Subcutaneous adipose tissue (tissue), 4 donors: Measurements from ENCODE around the gene DDOST. TPM values are rescaled to one million over a fixed set of nuclear protein-coding genes. Genes with fewer than 3 reads are reported as not detected.

Source experiments
- CTCF ChIP-seq: fragments of 450-650 bp; IDR thresholded peaks from one replicate; pipeline ENCODE4 v1.5.1; 2016; ENCODE audit warnings: low read depth, mild to moderate bottlenecking, control low read depth, antibody characterized with exemption, moderate library complexity
- total RNA-seq, 4 donors: library from RNA; depleted of rRNA; stranded (reverse); fragments of >200 nt; gene quantifications; one replicate each; pipeline ENCODE4 v1.1.0, GENCODE V29; 2016

The DDOST gene
- 100 to 1,000 TPM in 2 of 4 donors, 10 to 100 TPM in 2; 80.1 to 118 (median 105) TPM for total RNA-seq

- no peak for TF ChIP-seq CTCF
Measured at GRCh38 chr1:20661207-20662109, at the start of gene DDOST. DDOST (minus strand) TSS chr1:20661369; CDS start chr1:20661350, 19 bp downstream.

DNA sequence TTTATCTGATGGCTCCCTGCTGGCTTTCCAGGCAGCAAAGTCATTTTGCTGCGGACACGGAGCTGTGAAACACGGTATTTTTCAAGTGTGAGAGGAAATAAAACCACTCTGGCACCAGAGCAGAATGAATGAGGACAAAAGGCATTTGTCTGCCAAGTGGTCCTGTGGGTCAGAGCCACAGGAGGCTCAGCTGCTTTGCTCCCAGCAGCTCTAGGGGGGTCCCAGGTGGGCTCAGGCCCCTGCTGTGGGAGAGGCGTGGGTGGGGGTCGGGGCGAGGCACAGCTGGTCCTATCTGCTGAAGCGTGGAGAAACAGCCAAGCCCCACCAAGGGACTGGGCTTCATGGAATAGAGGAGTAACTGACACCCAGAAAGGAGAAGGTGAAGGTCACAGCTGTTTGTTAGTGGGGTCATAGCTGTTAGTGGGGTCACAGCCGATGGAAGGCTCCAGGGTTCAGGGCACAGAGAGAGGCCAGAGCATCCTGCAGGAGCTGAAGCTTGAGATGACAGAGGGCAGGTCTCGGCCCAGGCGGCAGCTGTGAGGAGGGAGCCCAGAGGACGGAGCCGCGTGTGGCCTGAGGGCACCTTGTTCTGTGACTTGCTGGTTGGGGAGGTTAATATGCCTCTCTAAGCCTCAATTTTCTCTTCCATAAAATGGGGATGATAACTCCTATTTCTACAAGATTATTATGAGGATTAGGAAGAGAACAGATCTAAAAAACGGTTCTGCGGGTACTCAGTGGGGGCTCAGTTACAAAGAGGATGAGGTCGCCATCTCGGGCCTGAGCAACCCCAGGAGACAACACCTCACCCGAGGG lies 49.5 kb upstream of the DDOST start:
- TF ChIP-seq CTCF: no peak

- no peak for TF ChIP-seq CTCF
Measured at GRCh38 chr1:20709868-20710267, 48.7 kb upstream of the DDOST start.

DNA sequence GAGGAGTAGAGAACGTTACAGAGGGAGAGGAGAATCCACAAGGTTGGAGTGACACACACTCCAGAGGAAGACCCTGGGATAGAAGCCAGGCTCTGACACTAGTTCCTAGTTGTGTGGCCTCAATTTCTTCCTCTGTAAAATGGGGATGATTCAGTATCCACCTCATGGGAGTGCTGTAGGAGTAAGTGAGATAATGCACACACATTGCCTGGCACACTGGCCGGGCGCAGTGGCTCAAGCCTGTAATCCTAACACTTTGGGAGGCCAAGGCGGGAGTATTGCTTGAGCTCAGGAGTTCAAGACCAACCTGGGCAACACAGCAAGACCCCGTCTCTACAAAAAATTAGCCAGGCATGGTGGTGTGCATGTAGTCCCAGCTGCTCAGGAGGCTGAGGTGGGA lies 47.7 kb upstream of the DDOST start:
- TF ChIP-seq CTCF: no peak

DNA sequence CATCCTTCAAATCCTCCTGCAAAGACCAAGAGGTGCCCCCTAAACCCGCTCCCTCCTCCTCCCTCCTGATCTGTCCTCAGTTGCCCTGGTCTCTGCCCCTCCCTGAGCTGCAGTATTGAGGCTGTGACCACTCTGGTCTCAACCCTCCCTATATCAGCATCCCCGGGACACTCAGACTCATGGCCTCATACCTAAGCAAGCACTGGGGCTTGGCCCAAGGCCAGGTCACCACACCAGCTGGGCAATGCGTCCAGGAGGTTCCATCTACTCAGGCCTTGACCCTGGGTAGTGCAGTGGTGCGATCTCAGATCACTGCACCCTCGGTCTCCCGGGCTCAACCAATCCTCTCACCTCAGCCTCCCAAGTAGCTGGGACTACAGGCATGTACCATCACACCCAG lies 46.9 kb upstream of the DDOST start:
- TF ChIP-seq CTCF: no peak

- no peak for TF ChIP-seq CTCF
Measured at GRCh38 chr1:20706841-20707240, 45.7 kb upstream of the DDOST start.

DNA sequence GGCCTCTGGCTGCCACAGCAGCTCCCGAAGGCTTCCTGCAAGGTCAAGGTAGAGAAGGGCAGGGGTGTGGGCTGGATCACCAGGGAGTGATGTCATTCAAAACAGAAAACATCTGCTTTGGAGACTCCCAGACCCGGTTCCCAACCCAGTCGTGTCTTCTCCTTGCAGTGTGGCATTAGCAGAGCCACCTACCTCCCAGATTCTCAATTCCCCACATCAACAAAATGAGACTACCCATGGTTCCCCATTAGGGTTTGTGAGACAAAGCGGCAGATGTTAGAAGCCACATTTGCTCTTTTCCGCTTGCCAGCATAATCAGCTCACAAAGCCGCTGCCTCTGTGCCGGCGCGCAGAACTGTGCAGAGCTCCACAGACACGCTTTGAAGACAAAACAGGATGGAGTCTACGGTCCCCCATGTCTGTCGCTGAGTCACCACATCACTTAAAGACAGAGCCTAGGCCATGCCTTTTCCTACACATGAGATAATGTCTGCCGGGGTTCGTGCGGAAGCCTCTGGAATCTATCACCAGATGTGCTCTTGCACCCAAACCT lies 44.1 kb upstream of the DDOST start:
- no peak for TF ChIP-seq CTCF
